HCT116 (cell line): ENCODE data around the gene EOLA2. TPM values are rescaled to one million over a fixed set of nuclear protein-coding genes. Genes with fewer than 3 reads are reported as not detected.

Source experiments
- ATAC-seq: fragments of 200-7000 bp; cut with Tn5 transposase; 2 replicates; pipeline ENCODE4 v1.9.1; 2020; ENCODE audit warnings: mild to moderate bottlenecking, moderate library complexity
- BruUV-seq: library from RNA; stranded (reverse); fragments of 400-500 nt; replicated peaks from 2 replicates; lab custom pipeline; 2021; lab: Mats Ljungman, UMichigan
- CTCF ChIA-PET: fragments of 300-600 bp; sonication (Branson Sonifier 250); formaldehyde crosslinking; loops from one replicate; lab custom pipeline; 2021; ENCODE audit warnings: antibody characterized with exemption; lab: Charles Lee
- POLR2A ChIA-PET: fragments of 300-600, 350-600 bp; sonication (Branson Sonifier 250); formaldehyde crosslinking; loops from one replicate; lab custom pipeline; 2021; ENCODE audit warnings: antibody characterized with exemption; lab: Charles Lee
- RAD21 ChIA-PET, 2 experiments: fragments of 300-600 bp; sonication (Branson Sonifier 250); formaldehyde crosslinking; loops; one replicate each; lab custom pipeline; 2023; ENCODE audit warnings: low total read pairs in 2 of 2; ENCODE audit not compliant: uncharacterized antibody in 2 of 2, unreplicated experiment in 2 of 2, low non-redundant PET in 1 of 2; lab: Charles Lee
- DNase-seq: peaks from one replicate; pipeline ENCODE4 v3.0.0-alpha.2; 2010; ENCODE audit warnings: low read depth, low spot score
- H2AFZ ChIP-seq: fragments of 200-600 bp; shearing (Covaris generic), sonication (generic); 2 replicates; pipeline ENCODE4 v1.6.1; 2017; ENCODE audit warnings: low read depth, mixed run types, mixed read lengths, antibody characterized with exemption, low read length; ENCODE audit not compliant: poor library complexity, severe bottlenecking
- H3K27ac ChIP-seq: 2 replicates; pipeline ENCODE4 v1.5.1; 2012; ENCODE audit warnings: low read depth, low read length
- H3K27me3 ChIP-seq: fragments of 200-600 bp; sonication (generic); 2 replicates; pipeline ENCODE4 v1.6.1; 2016; ENCODE audit warnings: mixed run types, low read length, mixed read lengths; ENCODE audit not compliant: insufficient read depth
- H3K36me3 ChIP-seq, 2 experiments: fragments of 200-500 bp in 1 of 2; fragments of 200-600 bp in 1 of 2; sonication (Bioruptor generic) in 1 of 2; sonication (generic) in 1 of 2; 2 replicates each; pipeline versions ENCODE4 v1.5.1 to v1.6.1; 2014 to 2016; ENCODE audit warnings: low read length in 2 of 2, inconsistent platforms in 1 of 2, mixed read lengths in 1 of 2, mixed run types in 1 of 2; ENCODE audit not compliant: insufficient read depth in 2 of 2, control insufficient read depth in 1 of 2
- H3K4me1 ChIP-seq, 2 experiments: fragments of 200-600 bp in 1 of 2; sonication (generic) in 1 of 2; 2 replicates each; pipeline versions ENCODE4 v1.5.1 to v1.6.1; 2012 to 2017; ENCODE audit warnings: low read length in 2 of 2, inconsistent platforms in 1 of 2, mild to moderate bottlenecking in 1 of 2, mixed read lengths in 1 of 2, mixed run types in 1 of 2, moderate library complexity in 1 of 2; ENCODE audit not compliant: insufficient read depth in 2 of 2, control insufficient read depth in 1 of 2
- H3K4me2 ChIP-seq: fragments of 200-600 bp; sonication (generic); 2 replicates; pipeline ENCODE4 v1.6.1; 2017; ENCODE audit warnings: mixed run types, low read length, mixed read lengths
- H3K4me3 ChIP-seq, 2 experiments: fragments of 200-600 bp in 1 of 2; sonication (generic) in 1 of 2; replicated peaks in 1 of 2; 2 replicates each; pipeline ENCODE4 v1.5.1; 2011 to 2016; ENCODE audit warnings: low read length in 2 of 2, control low read depth in 1 of 2, low read depth in 1 of 2, mild to moderate bottlenecking in 1 of 2, mixed read lengths in 1 of 2, mixed run types in 1 of 2
- H3K79me2 ChIP-seq: fragments of 200-600 bp; sonication (generic); 2 replicates; pipeline ENCODE4 v1.6.1; 2017; ENCODE audit warnings: mild to moderate bottlenecking, mixed run types, low read length, moderate library complexity, mixed read lengths; ENCODE audit not compliant: insufficient read depth
- H3K9ac ChIP-seq: fragments of 200-600 bp; sonication (generic); 2 replicates; pipeline ENCODE4 v1.6.1; 2016; ENCODE audit warnings: low read length, mixed read lengths
- H3K9me2 ChIP-seq: fragments of 200-600 bp; sonication (generic), shearing (Covaris generic); 2 replicates; pipeline ENCODE4 v1.6.1; 2017; ENCODE audit warnings: mixed run types, mild to moderate bottlenecking, moderate library complexity; ENCODE audit not compliant: insufficient read depth
- H3K9me3 ChIP-seq, 2 experiments: fragments of 200-500 bp in 1 of 2; fragments of 200-600 bp in 1 of 2; sonication (Bioruptor generic) in 1 of 2; sonication (generic) in 1 of 2; 2 replicates each; pipeline ENCODE4 v1.6.1; 2014 to 2017; ENCODE audit warnings: low read length in 2 of 2, mixed read lengths in 2 of 2, inconsistent platforms in 1 of 2, low read depth in 1 of 2, mild to moderate bottlenecking in 1 of 2, mixed run types in 1 of 2, moderate library complexity in 1 of 2; ENCODE audit not compliant: control insufficient read depth in 1 of 2, insufficient read depth in 1 of 2
- H4K20me1 ChIP-seq: fragments of 200-600 bp; sonication (generic), shearing (Covaris generic); 2 replicates; pipeline ENCODE4 v1.6.1; 2017; ENCODE audit warnings: mixed run types, mild to moderate bottlenecking, moderate library complexity; ENCODE audit not compliant: insufficient read depth
- EGR1 ChIP-seq: IDR thresholded peaks from 2 replicates; pipeline ENCODE4 v1.6.1; 2012; ENCODE audit warnings: low read depth
- ELF1 ChIP-seq: IDR thresholded peaks from 2 replicates; pipeline ENCODE4 v1.6.1; 2012; ENCODE audit warnings: low read depth, borderline replicate concordance
- EZH2 ChIP-seq: fragments of 200-600 bp; sonication (generic); IDR thresholded peaks from 2 replicates; pipeline ENCODE4 v1.6.1; 2017; ENCODE audit warnings: antibody characterized with exemption, mixed run types
- EZH2phosphoT487 ChIP-seq: fragments of 200-600 bp; IDR thresholded peaks from 2 replicates; pipeline ENCODE4 v1.6.1; 2018; ENCODE audit warnings: antibody characterized with exemption, borderline replicate concordance
- MAX ChIP-seq: IDR thresholded peaks from 2 replicates; pipeline ENCODE4 v1.6.1; 2012
- POLR2A ChIP-seq: IDR thresholded peaks from 2 replicates; pipeline ENCODE4 v1.7.0; 2011; ENCODE audit warnings: borderline replicate concordance; ENCODE audit not compliant: insufficient read depth, insufficient read length; ENCODE audit errors: extremely low read depth
- POLR2AphosphoS5 ChIP-seq: IDR thresholded peaks from 2 replicates; pipeline ENCODE4 v1.6.1; 2011; ENCODE audit warnings: mild to moderate bottlenecking, low read depth, low read length, moderate library complexity
- YY1 ChIP-seq: IDR thresholded peaks from 2 replicates; pipeline ENCODE4 v1.6.1; 2011; ENCODE audit warnings: low read length, low read depth, moderate library complexity, mild to moderate bottlenecking; ENCODE audit not compliant: insufficient replicate concordance; ENCODE audit errors: extremely low read depth
- ZNF274 ChIP-seq: fragments of 200-500 bp; sonication (Bioruptor generic); IDR thresholded peaks from 2 replicates; pipeline ENCODE4 v1.6.1; 2014; ENCODE audit warnings: mild to moderate bottlenecking, low read depth, low read length, inconsistent platforms
- intact Hi-C: fragments of 100-400 bp; cut with micrococcal nuclease; formaldehyde crosslinking; loops from 2 replicates; pipeline ENCODE4 v1.10.0; 2022
- total RNA-seq: library from RNA; stranded (reverse); gene quantifications from one replicate; pipeline ENCODE4 v1.2.1, GENCODE V29; 2021; ENCODE audit not compliant: unreplicated experiment
- TF ChIP-seq, protein P1 (sequence below): IDR thresholded peaks from 2 replicates; pipeline ENCODE4 v1.6.1; 2012; ENCODE audit warnings: low read depth

EOLA2 gene
- total RNA-seq, 1 experiment from 2014 or later, result 26.4 TPM

DNA sequence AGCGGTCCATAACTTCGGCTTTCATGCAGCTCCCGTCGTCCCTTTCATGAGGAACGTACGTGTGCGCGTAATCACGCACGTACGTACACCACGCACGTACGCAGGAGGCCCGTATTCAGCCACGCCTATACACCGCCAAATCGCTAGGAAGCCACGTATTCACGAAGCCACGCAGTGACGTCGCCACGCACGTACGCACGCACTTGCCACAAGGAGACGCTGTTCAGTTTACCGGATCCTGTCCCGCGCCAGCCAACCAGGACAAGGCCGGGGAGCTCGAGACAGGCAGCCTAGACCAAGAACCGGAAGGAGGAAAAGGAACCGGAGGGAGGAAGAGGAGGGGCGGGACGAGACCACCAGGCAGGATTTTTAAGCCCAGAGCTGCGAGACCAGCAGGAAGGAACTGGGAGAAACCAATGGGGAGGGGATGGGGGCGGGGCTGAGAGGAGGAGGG, at the start of gene EOLA2 (continued):
- TF ChIP-seq YY1 (no peak), EZH2phosphoT487 (no peak), POLR2A (peak; percentile 16), ZNF274 (no peak), EZH2 (no peak)

DNA sequence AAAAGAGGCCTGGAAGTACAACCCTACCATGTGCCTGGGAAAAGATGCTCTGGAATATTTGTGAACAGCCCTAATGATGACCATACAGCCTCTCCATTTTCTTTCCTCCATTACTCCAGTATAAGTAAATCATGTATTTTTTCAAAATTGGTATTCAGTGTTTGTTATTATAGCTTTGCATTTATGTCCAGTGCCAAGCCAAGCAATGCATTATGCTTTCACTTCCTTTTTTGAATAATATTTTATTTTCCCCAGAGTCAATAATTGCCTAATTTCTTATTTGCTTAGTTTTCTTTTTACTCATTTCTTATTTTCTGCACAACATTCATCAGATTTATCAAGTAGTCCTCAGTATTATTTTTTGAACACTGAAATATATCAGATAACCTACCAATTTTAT, 49.3 kb upstream of the EOLA2 start:
- Histone ChIP-seq H3K27me3 (no peaks in the 10 kb centered on the region), H3K4me3 (no peak overlapping the region), H3K9ac (no peak overlapping the region), H3K79me2 (no peaks in the 10 kb centered on the region), H3K4me2 (no peak overlapping the region), H2AFZ (no peak overlapping the region), H3K9me2 (no peaks in the 10 kb centered on the region), H3K36me3 (no peaks in the 10 kb centered on the region), H3K9me3 (no peaks in the 10 kb centered on the region), H3K27ac (no peak overlapping the region), H4K20me1 (no peaks in the 10 kb centered on the region), H3K4me1 (no peaks in the 10 kb centered on the region)
- TF ChIP-seq EGR1 (no peak), MAX (no peak), EZH2 (no peak), ELF1 (no peak), YY1 (no peak), POLR2AphosphoS5 (no peak)
- TF ChIP-seq, protein P1, sequence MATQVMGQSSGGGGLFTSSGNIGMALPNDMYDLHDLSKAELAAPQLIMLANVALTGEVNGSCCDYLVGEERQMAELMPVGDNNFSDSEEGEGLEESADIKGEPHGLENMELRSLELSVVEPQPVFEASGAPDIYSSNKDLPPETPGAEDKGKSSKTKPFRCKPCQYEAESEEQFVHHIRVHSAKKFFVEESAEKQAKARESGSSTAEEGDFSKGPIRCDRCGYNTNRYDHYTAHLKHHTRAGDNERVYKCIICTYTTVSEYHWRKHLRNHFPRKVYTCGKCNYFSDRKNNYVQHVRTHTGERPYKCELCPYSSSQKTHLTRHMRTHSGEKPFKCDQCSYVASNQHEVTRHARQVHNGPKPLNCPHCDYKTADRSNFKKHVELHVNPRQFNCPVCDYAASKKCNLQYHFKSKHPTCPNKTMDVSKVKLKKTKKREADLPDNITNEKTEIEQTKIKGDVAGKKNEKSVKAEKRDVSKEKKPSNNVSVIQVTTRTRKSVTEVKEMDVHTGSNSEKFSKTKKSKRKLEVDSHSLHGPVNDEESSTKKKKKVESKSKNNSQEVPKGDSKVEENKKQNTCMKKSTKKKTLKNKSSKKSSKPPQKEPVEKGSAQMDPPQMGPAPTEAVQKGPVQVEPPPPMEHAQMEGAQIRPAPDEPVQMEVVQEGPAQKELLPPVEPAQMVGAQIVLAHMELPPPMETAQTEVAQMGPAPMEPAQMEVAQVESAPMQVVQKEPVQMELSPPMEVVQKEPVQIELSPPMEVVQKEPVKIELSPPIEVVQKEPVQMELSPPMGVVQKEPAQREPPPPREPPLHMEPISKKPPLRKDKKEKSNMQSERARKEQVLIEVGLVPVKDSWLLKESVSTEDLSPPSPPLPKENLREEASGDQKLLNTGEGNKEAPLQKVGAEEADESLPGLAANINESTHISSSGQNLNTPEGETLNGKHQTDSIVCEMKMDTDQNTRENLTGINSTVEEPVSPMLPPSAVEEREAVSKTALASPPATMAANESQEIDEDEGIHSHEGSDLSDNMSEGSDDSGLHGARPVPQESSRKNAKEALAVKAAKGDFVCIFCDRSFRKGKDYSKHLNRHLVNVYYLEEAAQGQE, result no peak
- ChIA-PET RAD21 (no interaction called here), POLR2A (no interaction called here), CTCF (no interaction called here)
- DNase-seq (no peak), ATAC-seq (no peak)
- no TSS peak for BruUV-seq
- intact Hi-C loops, result no loop called here
